Astrocyte (in vitro differentiated cells and primary cell): Measurements from ENCODE around the gene MYOCD.

Experiments
- CTCF ChIP-seq: IDR thresholded peaks from 2 replicates; pipeline ENCODE4 v1.5.1; 2011; ENCODE audit warnings: low read depth, mild to moderate bottlenecking, inconsistent platforms, low read length, moderate library complexity; ENCODE audit not compliant: insufficient read depth
- EZH2 ChIP-seq: IDR thresholded peaks from 2 replicates; pipeline ENCODE4 v1.6.1; 2012; ENCODE audit warnings: mild to moderate bottlenecking, low read length, inconsistent platforms; ENCODE audit not compliant: insufficient read depth

- TF ChIP-seq EZH2: no peak
- TF ChIP-seq CTCF: no peak
Measured at GRCh38 chr17:12706070-12706469, 40.4 kb downstream of the MYOCD start.
